ENCODE data around the gene CTNNA3.

DNA sequence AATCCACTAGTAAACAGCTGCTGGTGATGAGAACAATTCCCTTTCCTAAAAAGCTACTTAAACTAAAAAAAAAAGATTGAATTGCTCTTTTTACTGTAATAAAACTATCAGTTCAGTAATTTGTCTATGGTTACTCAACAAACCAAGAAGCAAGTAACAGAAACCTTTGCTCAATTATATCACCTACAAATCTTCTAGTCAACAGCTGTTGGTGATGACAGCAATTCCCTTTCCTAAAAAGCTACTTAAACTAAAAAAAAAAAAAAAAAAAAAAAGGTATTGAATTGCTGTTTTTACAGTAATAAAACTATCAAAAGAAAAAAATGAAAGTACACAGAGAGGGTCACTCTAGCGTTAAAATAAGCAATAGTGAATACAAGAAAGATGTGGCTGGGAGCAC is 158.1 kb downstream of the CTNNA3 start:
- TF ChIP-seq, protein P1, sequence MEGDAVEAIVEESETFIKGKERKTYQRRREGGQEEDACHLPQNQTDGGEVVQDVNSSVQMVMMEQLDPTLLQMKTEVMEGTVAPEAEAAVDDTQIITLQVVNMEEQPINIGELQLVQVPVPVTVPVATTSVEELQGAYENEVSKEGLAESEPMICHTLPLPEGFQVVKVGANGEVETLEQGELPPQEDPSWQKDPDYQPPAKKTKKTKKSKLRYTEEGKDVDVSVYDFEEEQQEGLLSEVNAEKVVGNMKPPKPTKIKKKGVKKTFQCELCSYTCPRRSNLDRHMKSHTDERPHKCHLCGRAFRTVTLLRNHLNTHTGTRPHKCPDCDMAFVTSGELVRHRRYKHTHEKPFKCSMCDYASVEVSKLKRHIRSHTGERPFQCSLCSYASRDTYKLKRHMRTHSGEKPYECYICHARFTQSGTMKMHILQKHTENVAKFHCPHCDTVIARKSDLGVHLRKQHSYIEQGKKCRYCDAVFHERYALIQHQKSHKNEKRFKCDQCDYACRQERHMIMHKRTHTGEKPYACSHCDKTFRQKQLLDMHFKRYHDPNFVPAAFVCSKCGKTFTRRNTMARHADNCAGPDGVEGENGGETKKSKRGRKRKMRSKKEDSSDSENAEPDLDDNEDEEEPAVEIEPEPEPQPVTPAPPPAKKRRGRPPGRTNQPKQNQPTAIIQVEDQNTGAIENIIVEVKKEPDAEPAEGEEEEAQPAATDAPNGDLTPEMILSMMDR (IDR thresholded peaks at IDR 0.05; ENCODE audit: extremely low read depth in 1 of 2, insufficient read depth in 1 of 2, low read depth in 1 of 2, low read length in 2 of 2) = no peak
- TF ChIP-seq, protein P2, sequence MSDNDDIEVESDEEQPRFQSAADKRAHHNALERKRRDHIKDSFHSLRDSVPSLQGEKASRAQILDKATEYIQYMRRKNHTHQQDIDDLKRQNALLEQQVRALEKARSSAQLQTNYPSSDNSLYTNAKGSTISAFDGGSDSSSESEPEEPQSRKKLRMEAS (IDR thresholded peaks at IDR 0.05; ENCODE audit: insufficient read depth, insufficient read length) = no peak
- TF ChIP-seq EZH2 (IDR thresholded peaks at IDR 0.05; ENCODE audit: borderline replicate concordance, low read depth, low read length, severe bottlenecking) (no peak), POLR2A (IDR thresholded peaks at IDR 0.05; ENCODE audit: low read depth, low read length) (no peak), FOS (IDR thresholded peaks at IDR 0.05; ENCODE audit: borderline replicate concordance, insufficient read depth, low read length) (no peak), JUN (IDR thresholded peaks at IDR 0.05; ENCODE audit: borderline replicate concordance, insufficient read depth, insufficient read length, low read depth) (no peak), POLR2AphosphoS5 (IDR thresholded peaks at IDR 0.05; ENCODE audit: insufficient read depth, low read depth, low read length) (no peak), MYC (IDR thresholded peaks at IDR 0.05; ENCODE audit: low read depth, low read length) (no peak), GATA2 (IDR thresholded peaks at IDR 0.05; ENCODE audit: insufficient read depth, insufficient read length, low read depth, low read length) (no peak)
